Cardiac muscle cell (in vitro differentiated cells and primary cell): ENCODE results near the gene CD93. TPM values are rescaled to one million over a fixed set of nuclear protein-coding genes. Genes with fewer than 3 reads are reported as not detected.

Experiments
- DNase-seq, 2 donors: peaks; one replicate each; pipeline versions ENCODE4 v3.0.0 to v3.0.0-alpha.2; 2010 to 2017; ENCODE audit warnings: low read depth in 1 of 2, low spot score in 1 of 2
- H3K27ac ChIP-seq: fragments of 200-600 bp; sonication (generic); 2 replicates; pipeline ENCODE4 v1.5.1; 2016
- H3K27me3 ChIP-seq: fragments of 200-600 bp; sonication (generic); 2 replicates; pipeline ENCODE4 v1.6.0; 2016; ENCODE audit warnings: control low read depth
- H3K36me3 ChIP-seq: fragments of 200-600 bp; sonication (generic); 2 replicates; pipeline ENCODE4 v1.5.1; 2016; ENCODE audit warnings: control low read depth
- H3K4me1 ChIP-seq: fragments of 200-600 bp; sonication (generic); 2 replicates; pipeline ENCODE4 v1.8.1; 2017; ENCODE audit warnings: low read depth, mild to moderate bottlenecking, mixed run types
- H3K4me3 ChIP-seq: fragments of 200-600 bp; sonication (generic); 2 replicates; pipeline ENCODE4 v1.5.1; 2016; ENCODE audit warnings: mild to moderate bottlenecking
- H3K9me3 ChIP-seq: fragments of 200-600 bp; sonication (generic); 2 replicates; pipeline ENCODE4 v1.5.1; 2017; ENCODE audit warnings: low read depth, mild to moderate bottlenecking, control low read depth
- polyA plus RNA-seq: library from polyadenylated mRNA; unstranded; fragments of >200 nt; fragmentation: Nextera tagmentation; extraction: Ambion mirVana; gene quantifications from 2 replicates; pipeline ENCODE4 v1.2.1, GENCODE V29; 2016
- total RNA-seq: library from RNA; depleted of rRNA; stranded (reverse); fragments of >200 nt; gene quantifications from 2 replicates; pipeline ENCODE4 v1.2.3, GENCODE V29; 2016
- TF ChIP-seq, protein P1 (sequence below): IDR thresholded peaks from 2 replicates; pipeline ENCODE4 v1.5.1; 2012; ENCODE audit warnings: low read depth, mild to moderate bottlenecking, low read length

CD93 gene
- total and polyA plus RNA-seq, 2 experiments from 2014 or later, result 0.15 to 0.63 TPM

DNA sequence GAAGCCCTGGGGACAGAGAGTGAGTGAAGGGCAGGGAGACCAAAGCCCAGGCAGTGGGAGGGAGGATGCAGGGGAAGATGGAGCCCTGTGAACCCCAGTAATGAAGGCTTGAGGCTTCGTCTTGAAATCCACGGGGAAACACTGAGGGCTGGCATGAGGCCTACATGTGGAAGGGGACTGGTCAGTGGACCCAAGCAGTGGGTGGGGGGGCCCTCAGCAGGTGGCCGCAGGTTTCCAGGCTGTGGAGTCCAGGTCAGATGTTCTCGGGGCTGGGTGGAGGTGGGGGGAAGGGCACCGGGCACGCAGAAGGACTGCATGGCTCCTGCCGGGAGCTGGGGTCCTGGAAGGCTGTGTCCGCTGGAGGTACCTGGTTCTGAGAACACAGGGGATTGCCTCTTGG, 2.7 kb upstream of the CD93 start:
- no peak overlapping the region for H3K27ac ChIP-seq
- H3K36me3 ChIP-seq, result no peaks in the 10 kb centered on the region
- H3K9me3 ChIP-seq, result no peaks in the 10 kb centered on the region
- DNase-seq, result no peak
- no peak overlapping the region for H3K4me3 ChIP-seq
- TF ChIP-seq, protein P1, sequence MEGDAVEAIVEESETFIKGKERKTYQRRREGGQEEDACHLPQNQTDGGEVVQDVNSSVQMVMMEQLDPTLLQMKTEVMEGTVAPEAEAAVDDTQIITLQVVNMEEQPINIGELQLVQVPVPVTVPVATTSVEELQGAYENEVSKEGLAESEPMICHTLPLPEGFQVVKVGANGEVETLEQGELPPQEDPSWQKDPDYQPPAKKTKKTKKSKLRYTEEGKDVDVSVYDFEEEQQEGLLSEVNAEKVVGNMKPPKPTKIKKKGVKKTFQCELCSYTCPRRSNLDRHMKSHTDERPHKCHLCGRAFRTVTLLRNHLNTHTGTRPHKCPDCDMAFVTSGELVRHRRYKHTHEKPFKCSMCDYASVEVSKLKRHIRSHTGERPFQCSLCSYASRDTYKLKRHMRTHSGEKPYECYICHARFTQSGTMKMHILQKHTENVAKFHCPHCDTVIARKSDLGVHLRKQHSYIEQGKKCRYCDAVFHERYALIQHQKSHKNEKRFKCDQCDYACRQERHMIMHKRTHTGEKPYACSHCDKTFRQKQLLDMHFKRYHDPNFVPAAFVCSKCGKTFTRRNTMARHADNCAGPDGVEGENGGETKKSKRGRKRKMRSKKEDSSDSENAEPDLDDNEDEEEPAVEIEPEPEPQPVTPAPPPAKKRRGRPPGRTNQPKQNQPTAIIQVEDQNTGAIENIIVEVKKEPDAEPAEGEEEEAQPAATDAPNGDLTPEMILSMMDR, result no peak
- peaks cover 16% of the 10 kb centered on the region for H3K4me1 ChIP-seq
- no peaks in the 10 kb centered on the region for H3K27me3 ChIP-seq

DNA sequence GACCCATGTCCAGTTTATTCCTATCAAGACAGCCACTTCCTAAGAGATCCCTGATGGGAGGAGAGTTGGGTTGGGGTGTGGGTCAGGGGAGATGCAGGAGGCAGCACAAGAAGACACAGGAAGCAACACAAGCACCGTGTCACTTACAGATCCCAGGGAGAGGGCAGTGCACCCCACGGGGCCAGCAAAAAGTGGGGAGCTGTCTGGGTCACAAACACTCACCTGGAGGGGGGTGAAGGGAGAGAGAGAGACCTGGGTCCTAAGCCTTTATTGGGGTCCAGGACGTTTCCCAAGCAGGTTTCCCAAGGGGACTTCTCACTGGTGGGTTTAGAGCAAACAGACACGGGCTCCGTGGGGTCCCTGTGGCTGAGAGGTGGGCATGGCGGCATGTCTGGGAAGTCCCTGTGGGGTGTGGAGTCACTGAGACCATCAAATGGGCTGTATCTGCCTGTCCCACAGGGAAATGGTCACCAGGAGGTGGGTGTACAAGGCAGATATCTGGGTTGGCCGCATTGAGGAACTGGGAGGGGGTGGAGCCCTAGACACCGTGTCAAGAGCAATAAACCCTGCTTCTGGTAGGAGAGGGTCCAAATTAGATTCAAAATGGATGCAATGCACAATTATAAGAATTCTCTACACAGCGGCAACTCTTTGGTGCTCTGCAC, 1.6 kb upstream of the CD93 start:
- Histone ChIP-seq H3K9me3 (no peaks in the 10 kb centered on the region), H3K4me1 (peaks cover 24% of the 10 kb centered on the region), H3K4me3 (no peak overlapping the region), H3K36me3 (no peaks in the 10 kb centered on the region), H3K27ac (no peak overlapping the region), H3K27me3 (no peaks in the 10 kb centered on the region)
- TF ChIP-seq, protein P1, result no peak
- DNase-seq, result no peak

DNA sequence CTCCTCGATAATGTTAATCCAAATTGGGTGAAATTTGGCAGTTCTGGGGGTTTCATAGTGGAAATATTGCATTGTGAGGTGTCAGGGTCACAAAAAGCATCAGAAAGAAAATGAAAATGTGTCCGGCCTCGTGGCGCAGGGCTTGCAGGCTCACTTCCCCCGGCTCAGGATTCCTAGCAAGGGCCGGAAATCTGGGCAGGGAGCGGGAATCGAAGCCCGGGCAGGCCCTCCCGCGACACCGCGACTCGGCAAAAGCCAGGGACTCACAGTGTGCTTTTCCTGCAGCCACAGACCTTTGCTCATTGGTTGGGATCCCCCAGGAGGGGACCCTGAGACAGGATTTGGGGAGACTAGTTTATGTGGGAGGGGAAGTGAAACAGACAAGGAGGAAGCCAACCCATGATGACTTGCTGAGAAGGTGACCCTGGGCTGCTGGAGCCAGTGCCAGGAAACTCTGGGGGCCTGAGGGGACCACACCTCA, 847 bp upstream of the CD93 start:
- no peak overlapping the region for H3K27ac ChIP-seq
- TF ChIP-seq, protein P1, result no peak

DNA sequence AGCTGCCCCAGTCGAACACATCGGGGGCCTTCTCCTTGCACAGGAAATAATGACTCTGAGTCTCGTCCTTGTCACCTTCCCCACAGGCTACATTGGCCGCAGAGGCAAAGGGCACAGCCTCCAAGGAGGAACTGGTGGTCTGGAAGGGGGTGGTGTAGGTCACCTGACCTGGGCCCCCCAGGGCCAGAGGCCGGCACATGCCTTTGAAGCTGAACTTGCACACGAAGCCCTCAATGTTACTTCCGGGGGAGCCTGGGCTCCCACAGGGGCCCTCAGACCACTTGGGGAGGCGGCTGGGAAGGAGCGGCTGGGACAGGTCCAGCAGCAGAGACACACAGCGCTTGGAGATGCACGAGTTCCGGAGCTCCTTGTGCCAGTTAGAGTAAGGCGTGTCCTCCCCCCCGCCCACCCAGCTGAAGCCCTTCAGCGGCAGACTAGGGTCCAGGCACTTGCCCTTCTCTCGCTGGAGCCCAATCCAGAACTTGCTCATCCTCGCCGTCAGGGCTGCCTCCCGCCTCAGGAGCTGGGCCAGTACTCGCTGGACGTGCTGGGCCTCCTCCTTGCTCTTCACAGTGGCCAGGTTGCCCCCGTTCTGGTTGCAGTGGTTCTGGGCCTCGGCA, 578 bp downstream of the CD93 start:
- no peak overlapping the region for H3K27ac ChIP-seq
- peaks cover 11% of the 10 kb centered on the region for H3K4me1 ChIP-seq
- no peaks in the 10 kb centered on the region for H3K27me3 ChIP-seq
- no peak for DNase-seq
- H3K9me3 ChIP-seq, result no peaks in the 10 kb centered on the region
- TF ChIP-seq, protein P1, result no peak
- no peaks in the 10 kb centered on the region for H3K36me3 ChIP-seq
- no peak overlapping the region for H3K4me3 ChIP-seq

More for the DNA sequence above, 847 bp upstream of the CD93 start:
- DNase-seq, result no peak
- no peak overlapping the region for H3K4me3 ChIP-seq
- H3K4me1 ChIP-seq, result peaks cover 19% of the 10 kb centered on the region
- no peaks in the 10 kb centered on the region for H3K27me3 ChIP-seq
- H3K9me3 ChIP-seq, result no peaks in the 10 kb centered on the region
- H3K36me3 ChIP-seq, result no peaks in the 10 kb centered on the region

DNA sequence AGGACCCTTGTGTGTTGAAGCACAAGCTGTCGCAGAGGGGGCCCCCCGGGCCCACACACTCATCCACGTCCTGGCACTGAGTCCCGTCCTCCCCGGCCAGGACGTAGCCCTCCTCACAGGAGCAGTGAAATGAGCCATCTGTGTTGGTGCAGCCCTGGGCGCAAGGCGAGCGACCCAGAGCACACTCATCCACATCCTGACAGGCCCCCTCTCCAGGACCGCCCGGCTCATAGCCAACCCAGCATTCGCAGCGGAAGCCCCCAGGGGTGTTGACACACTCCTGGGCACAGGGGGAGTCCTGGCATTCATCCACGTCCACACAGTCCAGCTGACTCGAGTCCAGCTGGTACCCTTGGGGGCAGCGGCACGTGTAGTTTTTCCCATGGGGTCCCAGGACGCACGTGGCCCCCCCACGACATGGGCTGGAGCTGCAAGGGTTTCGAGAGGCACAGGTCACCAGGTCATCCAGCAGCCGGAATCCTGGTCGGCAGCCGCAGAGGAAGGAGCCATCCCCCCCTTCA, 1.2 kb downstream of the CD93 start:
- no peaks in the 10 kb centered on the region for H3K36me3 ChIP-seq
- TF ChIP-seq, protein P1, result no peak
- no peaks in the 10 kb centered on the region for H3K9me3 ChIP-seq
- no peak overlapping the region for H3K4me3 ChIP-seq
- no peak for DNase-seq
- H3K4me1 ChIP-seq, result peaks cover 11% of the 10 kb centered on the region
- H3K27me3 ChIP-seq, result no peaks in the 10 kb centered on the region
- no peak overlapping the region for H3K27ac ChIP-seq
